ENCODE data around the gene CYSRT1. TPM values are rescaled to one million over a fixed set of nuclear protein-coding genes. Genes with fewer than 3 reads are reported as not detected.

Gene CYSRT1
- total RNA-seq, 4 donors from 2014 or later, result 40.2 to 119 (median 67.6) TPM

DNA sequence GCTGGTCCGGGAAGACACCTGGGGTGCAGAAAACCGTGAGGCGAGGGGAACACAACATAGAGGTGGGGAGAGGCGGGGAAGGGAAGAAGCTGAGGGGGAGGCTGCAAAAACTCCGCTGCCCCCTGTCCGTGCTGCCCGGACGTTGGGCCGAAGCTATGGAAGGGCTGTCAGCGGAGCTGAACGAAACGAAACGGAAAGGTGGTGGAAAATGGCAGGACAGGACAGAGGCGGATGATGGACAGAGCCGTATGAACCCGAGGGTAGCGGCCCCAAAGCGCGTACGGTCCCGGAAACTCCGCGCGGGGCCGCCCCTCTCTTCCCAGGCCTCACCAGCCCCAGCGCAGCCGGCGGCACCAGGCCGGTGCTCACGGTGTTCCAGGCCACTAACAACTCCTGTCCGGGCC, 36.9 kb upstream of the CYSRT1 start:
- peak overlapping the region; percentile 71 for H3K4me3 ChIP-seq (ENCODE audit: low read depth, poor library complexity, severe bottlenecking)
- DNase-seq (ENCODE audit: low spot score in 2 of 2), result no peak
- WGBS, 2 donors, result 1% methylated on average over 28 to 31 of the region's 31 CpGs
- intact Hi-C loops (cut with DNase I; ENCODE audit: low total_unique reads), result loop anchor here (5.0 kb wide), 1 partner anchor 81 kb away; no protein-coding TSS in a partner anchor
- no peak for TF ChIP-seq POLR2A (IDR thresholded peaks at IDR 0.05)
- TF ChIP-seq, protein P1, sequence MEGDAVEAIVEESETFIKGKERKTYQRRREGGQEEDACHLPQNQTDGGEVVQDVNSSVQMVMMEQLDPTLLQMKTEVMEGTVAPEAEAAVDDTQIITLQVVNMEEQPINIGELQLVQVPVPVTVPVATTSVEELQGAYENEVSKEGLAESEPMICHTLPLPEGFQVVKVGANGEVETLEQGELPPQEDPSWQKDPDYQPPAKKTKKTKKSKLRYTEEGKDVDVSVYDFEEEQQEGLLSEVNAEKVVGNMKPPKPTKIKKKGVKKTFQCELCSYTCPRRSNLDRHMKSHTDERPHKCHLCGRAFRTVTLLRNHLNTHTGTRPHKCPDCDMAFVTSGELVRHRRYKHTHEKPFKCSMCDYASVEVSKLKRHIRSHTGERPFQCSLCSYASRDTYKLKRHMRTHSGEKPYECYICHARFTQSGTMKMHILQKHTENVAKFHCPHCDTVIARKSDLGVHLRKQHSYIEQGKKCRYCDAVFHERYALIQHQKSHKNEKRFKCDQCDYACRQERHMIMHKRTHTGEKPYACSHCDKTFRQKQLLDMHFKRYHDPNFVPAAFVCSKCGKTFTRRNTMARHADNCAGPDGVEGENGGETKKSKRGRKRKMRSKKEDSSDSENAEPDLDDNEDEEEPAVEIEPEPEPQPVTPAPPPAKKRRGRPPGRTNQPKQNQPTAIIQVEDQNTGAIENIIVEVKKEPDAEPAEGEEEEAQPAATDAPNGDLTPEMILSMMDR (IDR thresholded peaks at IDR 0.05), result no peak

DNA sequence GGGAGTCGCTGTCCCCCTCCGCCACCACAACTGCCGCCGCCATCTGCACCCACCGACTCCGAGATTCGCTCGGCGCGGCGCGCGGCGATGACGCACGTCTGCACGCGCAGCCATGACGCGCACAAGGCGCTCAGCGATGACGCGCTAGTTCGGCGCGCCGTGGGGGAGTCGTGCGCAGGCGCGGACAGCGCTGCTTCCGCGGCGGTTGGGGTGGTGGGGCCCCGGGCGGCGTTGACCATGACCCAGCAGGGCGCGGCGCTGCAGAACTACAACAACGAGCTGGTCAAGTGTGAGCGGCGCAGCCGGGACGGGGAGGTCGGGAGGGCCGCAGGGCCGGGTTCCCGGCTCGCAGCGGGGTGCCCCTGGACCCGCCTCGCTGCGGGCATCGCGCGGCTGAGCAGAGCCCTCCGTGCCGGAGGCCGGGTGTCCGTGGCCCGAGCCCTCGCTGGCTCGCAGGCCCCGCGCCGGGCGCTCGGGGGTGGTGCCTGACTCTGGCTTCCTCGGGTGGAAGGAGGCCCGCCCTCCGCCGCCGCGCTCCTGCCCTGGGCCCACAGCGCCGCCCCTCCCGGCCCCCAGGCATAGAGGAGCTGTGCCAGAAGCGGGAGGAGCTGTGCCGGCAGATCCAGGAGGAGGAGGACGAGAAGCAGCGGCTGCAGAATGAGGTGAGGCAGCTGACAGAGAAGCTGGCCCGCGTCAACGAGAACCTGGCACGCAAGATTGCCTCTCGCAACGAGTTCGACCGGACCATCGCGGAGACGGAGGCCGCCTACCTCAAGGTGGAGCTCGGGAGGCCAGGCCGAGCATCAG, 36.3 kb upstream of the CYSRT1 start, which contains the start of the genes ANAPC2 and SSNA1:
Gene ANAPC2 (minus strand): TSS at position 71 of the 807 bp plus-strand sequence. CDS start 28 bp downstream, at position 43.
Gene SSNA1 (plus strand): TSS at position 187 of the 807 bp plus-strand sequence. CDS start 51 bp downstream, at position 238.
- peak in 1 of 2 donors; percentile 37 for TF ChIP-seq POLR2A (IDR thresholded peaks at IDR 0.05)
- TF ChIP-seq, protein P1 (IDR thresholded peaks at IDR 0.05), result no peak
- peak; percentile 86 to 98 for DNase-seq (ENCODE audit: low spot score in 2 of 2)
- peak within 1 kb of the TSS; percentile 71 for H3K4me3 ChIP-seq (ENCODE audit: low read depth, poor library complexity, severe bottlenecking)
- WGBS, 2 donors, result 0 to 1% methylated on average over 52 to 70 of the region's 98 CpGs
- intact Hi-C loops (cut with DNase I; ENCODE audit: low total_unique reads), result loop anchor here (5.0 kb wide), 1 partner anchor 81 kb away; no protein-coding TSS in a partner anchor

DNA sequence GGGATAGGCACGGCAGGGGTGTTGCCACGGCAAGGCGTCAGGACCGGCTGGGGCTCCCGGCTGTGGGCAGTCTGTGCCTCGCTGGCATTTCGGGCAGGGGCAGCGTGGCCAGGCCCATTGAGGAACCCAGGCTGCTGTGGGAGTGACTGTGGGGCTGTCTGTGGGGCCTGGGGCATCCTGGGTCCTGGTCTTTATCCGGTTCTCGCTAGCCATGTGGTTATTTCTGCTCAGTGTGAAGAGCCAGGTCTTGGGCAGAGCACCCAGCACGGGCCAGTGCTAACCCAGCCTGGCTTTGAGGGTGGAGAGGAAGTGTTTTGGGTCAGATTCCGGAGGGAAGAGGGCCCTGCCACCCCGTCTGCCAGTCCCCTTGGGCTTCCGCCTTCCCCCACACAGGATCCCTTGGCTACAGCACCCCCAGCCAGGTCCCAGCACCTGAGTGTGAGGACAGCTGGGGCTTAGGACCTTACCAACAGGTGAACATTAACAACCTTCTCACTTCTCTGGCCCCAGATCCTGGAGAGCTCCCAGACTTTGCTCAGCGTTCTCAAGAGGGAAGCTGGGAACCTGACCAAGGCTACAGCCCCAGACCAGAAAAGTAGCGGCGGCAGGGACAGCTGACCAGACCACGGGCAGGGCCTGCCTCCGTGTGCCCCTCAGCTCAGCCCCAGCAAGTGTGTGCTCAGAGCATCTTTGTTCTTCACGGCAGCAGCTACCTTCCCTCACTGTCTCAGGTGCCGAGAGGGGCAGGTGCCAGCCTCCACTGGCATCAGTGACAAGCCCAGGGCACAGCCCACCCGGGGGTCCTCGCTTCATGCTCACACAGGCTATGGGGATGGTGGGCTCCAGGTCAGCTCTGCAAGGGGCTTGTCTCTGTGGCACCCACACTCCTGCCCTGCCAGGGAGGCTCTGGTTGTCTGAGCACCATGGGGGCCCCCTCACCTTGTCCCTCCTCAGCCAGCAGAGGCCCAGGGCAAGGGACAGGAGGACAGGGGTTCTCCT, 35.4 kb upstream of the CYSRT1 start:
- DNase-seq (ENCODE audit: low spot score in 2 of 2), result no peak
- 0 to 34% methylated on average over 7 to 18 of the region's 23 CpGs for WGBS, 2 donors
- intact Hi-C loops (cut with DNase I; ENCODE audit: low total_unique reads), result loop anchor here (5.0 kb wide), 1 partner anchor 82 kb away; no protein-coding TSS in a partner anchor
- peak overlapping the region; percentile 71 for H3K4me3 ChIP-seq (ENCODE audit: low read depth, poor library complexity, severe bottlenecking)
- TF ChIP-seq, protein P1 (IDR thresholded peaks at IDR 0.05), result no peak

DNA sequence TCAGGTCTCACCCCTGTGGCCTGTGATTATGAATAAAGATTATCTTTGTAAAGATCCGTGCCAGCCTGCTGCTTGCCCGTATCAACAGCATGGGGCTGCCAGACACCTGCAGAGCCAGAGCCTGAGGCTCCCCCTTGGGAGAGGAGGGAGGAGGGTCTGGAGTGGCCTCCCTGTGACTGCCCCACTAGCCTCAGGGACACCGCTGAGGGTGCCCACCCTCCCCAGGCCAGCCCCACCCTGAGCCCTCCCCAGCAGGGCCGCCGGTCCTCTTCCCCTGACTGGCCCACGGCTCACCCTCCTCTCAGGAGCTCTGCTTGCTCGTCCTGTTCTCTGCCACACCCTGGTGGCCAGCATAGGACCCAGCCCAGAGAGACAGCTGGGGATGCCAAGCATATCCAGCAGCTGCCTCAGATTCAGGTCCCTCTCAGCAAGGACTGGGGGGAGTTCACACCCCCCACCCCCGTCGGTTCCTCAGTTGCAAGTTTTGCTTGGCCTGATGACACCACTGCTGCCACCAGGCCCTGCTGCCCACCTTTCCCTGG, 34.6 kb upstream of the CYSRT1 start:
- intact Hi-C loops (cut with DNase I; ENCODE audit: low total_unique reads), result no loop called here

DNA sequence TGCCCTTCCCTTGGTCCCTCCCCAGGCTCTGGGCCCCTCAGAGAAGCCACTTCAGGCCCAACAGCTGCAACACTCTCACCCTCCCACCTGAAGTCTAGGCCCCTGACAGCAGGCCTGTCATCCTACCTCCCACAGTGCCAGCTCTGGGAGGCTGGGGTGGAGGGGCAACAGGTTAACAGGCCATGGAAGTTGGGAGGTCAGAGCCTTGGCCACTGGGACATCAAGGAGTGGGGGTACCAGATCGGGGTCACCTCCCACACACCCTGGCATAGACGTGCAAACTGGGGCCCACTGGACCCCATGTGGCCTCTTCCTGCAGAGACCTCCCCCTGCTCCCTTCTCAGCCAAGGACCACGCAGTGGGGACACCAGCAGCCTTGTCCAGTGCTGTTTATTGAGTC, 33.7 kb upstream of the CYSRT1 start:
- H3K4me3 ChIP-seq (ENCODE audit: low read depth, poor library complexity, severe bottlenecking), result no peak overlapping the region
- TF ChIP-seq, protein P1 (IDR thresholded peaks at IDR 0.05), result no peak
- TF ChIP-seq POLR2A (IDR thresholded peaks at IDR 0.05), result no peak
- no peak for DNase-seq (ENCODE audit: low spot score in 2 of 2)
- WGBS, 2 donors, result 50 to 51% methylated on average over 2 to 3 of the region's 3 CpGs
- intact Hi-C loops (cut with DNase I; ENCODE audit: low total_unique reads), result no loop called here

More for the DNA sequence above, 34.6 kb upstream of the CYSRT1 start:
- TF ChIP-seq POLR2A (IDR thresholded peaks at IDR 0.05), result no peak
- TF ChIP-seq, protein P1 (IDR thresholded peaks at IDR 0.05), result no peak
- WGBS, 2 donors, result 63 to 68% methylated on average over 9 of the region's 9 CpGs
- DNase-seq (ENCODE audit: low spot score in 2 of 2), result no peak
- H3K4me3 ChIP-seq (ENCODE audit: low read depth, poor library complexity, severe bottlenecking), result no peak overlapping the region
